Caki2 (cell line): ENCODE results near the gene SCG5. TPM values are rescaled to one million over a fixed set of nuclear protein-coding genes. Genes with fewer than 3 reads are reported as not detected.
A peak's percentile ranks its signal among the peaks of the same experiment; 100 is the strongest.
"Not testable (repeated sequence)": the region's sequence is repeated elsewhere in the genome, so short reads cannot be mapped to it uniquely, and the experiment has no call there.

Experiments used
- DNase-seq: peaks from one replicate; pipeline ENCODE4 v3.0.0-alpha.2; 2015; ENCODE audit warnings: low read depth
- in situ Hi-C: cut with HindIII; loops from 2 replicates; pipeline ENCODE4 v1.10.0; 2016; ENCODE audit warnings: low sequenced_read_pairs, low pct_unique_long_range_greater_than_20kb, mixed read lengths
- total RNA-seq: library from RNA; depleted of rRNA; stranded (reverse); fragments of >200 nt; shearing (Covaris generic); gene quantifications from 2 replicates; pipeline ENCODE4 v1.2.3, GENCODE V29; 2014; ENCODE audit warnings: low replicate concordance; rRNA removed

The SCG5 gene
- 24.6 and 46.8 TPM in 2 replicates for total RNA-seq

GRCh38 chr15:32641517-32642059, at the start of gene SCG5:
Gene SCG5, plus strand, starts transcription at chr15:32641710. Its CDS starts 1,883 bp downstream, at chr15:32643593.
- DNase-seq: no peak
- in situ Hi-C loops: no loop called here

- in situ Hi-C loops, DNase-seq: not testable (repeated sequence)
Measured at GRCh38 chr15:32593151-32593550, 48.4 kb upstream of the SCG5 start, which contains the start of gene GOLGA8N. Gene GOLGA8N, plus strand, starts transcription at chr15:32593456.

GRCh38 chr15:32609518-32609917, 32.0 kb upstream of the SCG5 start:
- in situ Hi-C loops: not testable (repeated sequence)

GRCh38 chr15:32610719-32611118, 30.8 kb upstream of the SCG5 start:
- in situ Hi-C loops: not testable (repeated sequence)
- peak; percentile 37 for DNase-seq

More at GRCh38 chr15:32609518-32609917, 32.0 kb upstream of the SCG5 start:
- not testable (repeated sequence) for DNase-seq

GRCh38 chr15:32614712-32615050, 26.8 kb upstream of the SCG5 start:
- in situ Hi-C loops, DNase-seq: not testable (repeated sequence)

- DNase-seq: peak; percentile 86
- in situ Hi-C loops: not testable (repeated sequence)
Measured at GRCh38 chr15:32615051-32615870, 26.2 kb upstream of the SCG5 start, which contains the start of gene ARHGAP11A. Gene ARHGAP11A, plus strand, starts transcription at chr15:32615504. Its CDS starts 708 bp downstream, at chr15:32616212.

- in situ Hi-C loops: not testable (repeated sequence)
- DNase-seq: peak; percentile 32
Measured at GRCh38 chr15:32615871-32616426, 25.6 kb upstream of the SCG5 start.

GRCh38 chr15:32636410-32636809, 5.1 kb upstream of the SCG5 start:
- DNase-seq: no peak
- in situ Hi-C loops: no loop called here

- in situ Hi-C loops: no loop called here
- DNase-seq: no peak
Measured at GRCh38 chr15:32636908-32637567, 4.5 kb upstream of the SCG5 start.

- no peak for DNase-seq
- in situ Hi-C loops: no loop called here
Measured at GRCh38 chr15:32637704-32638103, 3.8 kb upstream of the SCG5 start.

GRCh38 chr15:32642667-32643435, 1.3 kb downstream of the SCG5 start:
- DNase-seq: no peak
- in situ Hi-C loops: no loop called here

GRCh38 chr15:32643907-32644445, 2.5 kb downstream of the SCG5 start:
- no peak for DNase-seq
- in situ Hi-C loops: no loop called here

- DNase-seq: no peak
- in situ Hi-C loops: no loop called here
Measured at GRCh38 chr15:32646291-32646690, 4.8 kb downstream of the SCG5 start.

GRCh38 chr15:32649342-32649741, 7.8 kb downstream of the SCG5 start:
- in situ Hi-C loops: no loop called here
- DNase-seq: no peak

GRCh38 chr15:32651229-32651837, 9.8 kb downstream of the SCG5 start:
- peak; percentile 66 for DNase-seq
- in situ Hi-C loops: no loop called here

GRCh38 chr15:32652178-32652577, 10.7 kb downstream of the SCG5 start:
- peak; percentile 21 for DNase-seq
- in situ Hi-C loops: no loop called here

GRCh38 chr15:32656091-32656490, 14.6 kb downstream of the SCG5 start:
- DNase-seq: no peak
- in situ Hi-C loops: no loop called here
